ENCODE data around the gene BTG4.

Gene BTG4

GRCh38 chr11:111460856-111461255 is 51.3 kb downstream of the BTG4 start:
- no peak for TF ChIP-seq CTCF (IDR thresholded peaks at IDR 0.05; ENCODE audit: low read depth, low read length, missing control alignments)
- no peak overlapping the region for H3K4me3 ChIP-seq (replicated peaks; ENCODE audit: low read depth, low read length)
- no peak for DNase-seq (ENCODE audit: extremely low read depth, low read depth)

- H3K4me3 ChIP-seq (replicated peaks; ENCODE audit: low read depth, low read length), result no peak overlapping the region
- no peak for DNase-seq (ENCODE audit: extremely low read depth, low read depth)
- TF ChIP-seq CTCF (IDR thresholded peaks at IDR 0.05; ENCODE audit: low read depth, low read length, missing control alignments), result no peak
Observed at GRCh38 chr11:111460340-111460739, 51.8 kb downstream of the BTG4 start.

GRCh38 chr11:111459506-111460270 is 52.5 kb downstream of the BTG4 start:
- peak; percentile 13 for TF ChIP-seq CTCF (IDR thresholded peaks at IDR 0.05; ENCODE audit: low read depth, low read length, missing control alignments)
- DNase-seq (ENCODE audit: extremely low read depth, low read depth), result no peak

GRCh38 chr11:111457731-111458368 is 54.3 kb downstream of the BTG4 start:
- no peak for DNase-seq (ENCODE audit: extremely low read depth, low read depth)
- H3K4me3 ChIP-seq (replicated peaks; ENCODE audit: low read depth, low read length), result no peak overlapping the region
- TF ChIP-seq CTCF (IDR thresholded peaks at IDR 0.05; ENCODE audit: low read depth, low read length, missing control alignments), result no peak

More at GRCh38 chr11:111459506-111460270, 52.5 kb downstream of the BTG4 start:
- H3K4me3 ChIP-seq (replicated peaks; ENCODE audit: low read depth, low read length), result no peak overlapping the region

GRCh38 chr11:111456859-111457730 is 55.1 kb downstream of the BTG4 start:
- H3K4me3 ChIP-seq (replicated peaks; ENCODE audit: low read depth, low read length), result no peak overlapping the region
- no peak for TF ChIP-seq CTCF (IDR thresholded peaks at IDR 0.05; ENCODE audit: low read depth, low read length, missing control alignments)
- DNase-seq (ENCODE audit: extremely low read depth, low read depth), result no peak

GRCh38 chr11:111456086-111456858 is 55.9 kb downstream of the BTG4 start:
- no peak for DNase-seq (ENCODE audit: extremely low read depth, low read depth)
- no peak overlapping the region for H3K4me3 ChIP-seq (replicated peaks; ENCODE audit: low read depth, low read length)
- TF ChIP-seq CTCF (IDR thresholded peaks at IDR 0.05; ENCODE audit: low read depth, low read length, missing control alignments), result no peak

Measured in HFF-Myc (cell line).